Esophagus muscularis mucosa (tissue), 4 donors: Measurements from ENCODE around the gene DUSP18. TPM values are rescaled to one million over a fixed set of nuclear protein-coding genes. Genes with fewer than 3 reads are reported as not detected.

Experiments used
- DNase-seq: peaks from one replicate; pipeline ENCODE4 v3.0.0-alpha.2; 2017; ENCODE audit errors: extremely low spot score
- H3K27ac ChIP-seq, 4 donors: fragments of 200-600 bp; sonication (generic); replicated peaks in 1 of 4; 1 replicate in 3 of 4; 2 replicates in 1 of 4; pipeline ENCODE4 v1.5.1; 2016 to 2019; ENCODE audit warnings: mild to moderate bottlenecking in 1 of 4
- H3K27me3 ChIP-seq, 4 donors: fragments of 200-600 bp; sonication (generic); one replicate each; pipeline versions ENCODE4 v1.5.1 to v1.6.0; 2016 to 2019
- H3K36me3 ChIP-seq, 4 donors: fragments of 200-600 bp; sonication (generic); one replicate each; pipeline ENCODE4 v1.5.1; 2016 to 2019
- H3K4me1 ChIP-seq, 4 donors: fragments of 200-600 bp; sonication (generic); one replicate each; pipeline ENCODE4 v1.5.1; 2016 to 2019
- H3K4me3 ChIP-seq, 4 donors: fragments of 200-600 bp; sonication (generic); 1 replicate in 2 of 4; 2 replicates in 2 of 4; pipeline ENCODE4 v1.5.1; 2016 to 2019; ENCODE audit warnings: mild to moderate bottlenecking in 4 of 4, moderate library complexity in 1 of 4
- H3K9me3 ChIP-seq, 4 donors: fragments of 200-600 bp; sonication (generic); 1 replicate in 3 of 4; 2 replicates in 1 of 4; pipeline ENCODE4 v1.5.1; 2016 to 2019
- CTCF ChIP-seq, 3 experiments: fragments of 200-600 bp in 2 of 3; fragments of 450-650 bp in 1 of 3; sonication (generic) in 2 of 3; IDR thresholded peaks; one replicate each; pipeline ENCODE4 v1.5.1; 2017 to 2019; ENCODE audit warnings: antibody characterized with exemption in 3 of 3, mild to moderate bottlenecking in 2 of 3, moderate library complexity in 1 of 3
- EP300 ChIP-seq: sonication (generic); formaldehyde crosslinking; IDR thresholded peaks from one replicate; pipeline ENCODE4 v1.6.1; 2017; ENCODE audit warnings: antibody characterized with exemption
- POLR2A ChIP-seq: fragments of 450-650 bp; IDR thresholded peaks from one replicate; pipeline ENCODE4 v1.6.1; 2017; ENCODE audit warnings: antibody characterized with exemption, moderate library complexity, mild to moderate bottlenecking, low read depth
- POLR2AphosphoS5 ChIP-seq, 2 donors: sonication (generic); formaldehyde crosslinking; IDR thresholded peaks; one replicate each; pipeline ENCODE4 v1.6.1; 2017; ENCODE audit warnings: antibody characterized with exemption in 2 of 2
- WGBS: methylation state at CpG from one replicate; pipeline ENCODE4 v1.1.5; 2018; 5-methylcytosine and 5-hydroxymethylcytosine counted together
- intact Hi-C: fragments of 100-400 bp; cut with DNase I; formaldehyde crosslinking; loops from one replicate; pipeline ENCODE4 v1.15.1; 2023
- total RNA-seq, 4 donors: library from RNA; depleted of rRNA; stranded (reverse); fragments of >200 nt; gene quantifications; one replicate each; pipeline versions ENCODE4 v1.1.0 to v1.2.1, GENCODE V29; 2016

Gene DUSP18
- total RNA-seq, 4 donors from 2014 or later = 6.5 to 11.5 (median 9.8) TPM

GRCh38 chr22:30655532-30655931 lies 12.1 kb downstream of the DUSP18 start:
- TF ChIP-seq POLR2AphosphoS5 (IDR thresholded peaks at IDR 0.05) (no peak), POLR2A (no peak), CTCF (IDR thresholded peaks at IDR 0.05) (no peak), EP300 (no peak)
- no peaks in the 10 kb centered on the region for H3K27me3 ChIP-seq
- no peak for DNase-seq
- 77% methylated on average over 3 of the region's 3 CpGs for WGBS
- H3K9me3 ChIP-seq = no peaks in the 10 kb centered on the region
- H3K4me1 ChIP-seq = peaks cover 0 to 5% (median 3%) of the 10 kb centered on the region in 4 donors
- H3K4me3 ChIP-seq = no peak overlapping the region
- intact Hi-C loops = no loop called here
- peaks cover 0 to 9% (median 2%) of the 10 kb centered on the region in 4 donors for H3K36me3 ChIP-seq
- no peak overlapping the region for H3K27ac ChIP-seq

GRCh38 chr22:30654361-30654760 lies 13.3 kb downstream of the DUSP18 start:
- Histone ChIP-seq H3K9me3 (no peaks in the 10 kb centered on the region), H3K4me1 (peaks cover 6 to 15% (median 12%) of the 10 kb centered on the region in 4 donors), H3K36me3 (peaks cover 0 to 5% (median 2%) of the 10 kb centered on the region in 4 donors), H3K4me3 (no peak overlapping the region), H3K27ac (no peak overlapping the region), H3K27me3 (no peaks in the 10 kb centered on the region)
- intact Hi-C loops = no loop called here
- 95% methylated on average over 14 of the region's 14 CpGs for WGBS
- no peak for DNase-seq
- no peak for TF ChIP-seq POLR2AphosphoS5 (IDR thresholded peaks at IDR 0.05)

- DNase-seq = no peak
- Histone ChIP-seq H3K27me3 (no peaks in the 10 kb centered on the region), H3K36me3 (peaks cover 0 to 6% (median 3%) of the 10 kb centered on the region in 4 donors), H3K27ac (no peak overlapping the region), H3K4me3 (no peak overlapping the region), H3K4me1 (peaks cover 6 to 21% (median 14%) of the 10 kb centered on the region in 4 donors), H3K9me3 (no peaks in the 10 kb centered on the region)
- no peak for TF ChIP-seq CTCF (IDR thresholded peaks at IDR 0.05)
- no peak for TF ChIP-seq EP300
- TF ChIP-seq POLR2AphosphoS5 (IDR thresholded peaks at IDR 0.05) = no peak
- no peak for TF ChIP-seq POLR2A
- 83% methylated on average over 2 of the region's 2 CpGs for WGBS
- intact Hi-C loops = no loop called here
Measured at GRCh38 chr22:30652852-30653251, 14.8 kb downstream of the DUSP18 start.

GRCh38 chr22:30650508-30651116 lies 17.1 kb downstream of the DUSP18 start:
- H3K4me3 ChIP-seq = no peak overlapping the region
- no peaks in the 10 kb centered on the region for H3K9me3 ChIP-seq
- DNase-seq = no peak
- no peaks in the 10 kb centered on the region for H3K27me3 ChIP-seq
- intact Hi-C loops = no loop called here
- H3K36me3 ChIP-seq = peaks cover 4 to 21% (median 14%) of the 10 kb centered on the region in 4 donors
- 73% methylated on average over 5 of the region's 5 CpGs for WGBS
- TF ChIP-seq POLR2AphosphoS5 (IDR thresholded peaks at IDR 0.05) = no peak
- TF ChIP-seq CTCF (IDR thresholded peaks at IDR 0.05) = no peak
- no peak for TF ChIP-seq POLR2A
- TF ChIP-seq EP300 = no peak
- H3K27ac ChIP-seq = peak overlapping the region in 1 of 4 donors; percentile 27
- H3K4me1 ChIP-seq = peaks cover 6 to 21% (median 14%) of the 10 kb centered on the region in 4 donors

GRCh38 chr22:30649430-30650007 lies 18.2 kb downstream of the DUSP18 start:
- 69% methylated on average over 4 of the region's 7 CpGs for WGBS
- peaks cover 6 to 23% (median 14%) of the 10 kb centered on the region in 4 donors for H3K4me1 ChIP-seq
- H3K9me3 ChIP-seq = no peaks in the 10 kb centered on the region
- TF ChIP-seq POLR2A (no peak), CTCF (IDR thresholded peaks at IDR 0.05) (no peak), EP300 (no peak), POLR2AphosphoS5 (IDR thresholded peaks at IDR 0.05) (peak in 1 of 2 donors; percentile 53)
- intact Hi-C loops = no loop called here
- H3K36me3 ChIP-seq = peaks cover 4 to 21% (median 14%) of the 10 kb centered on the region in 4 donors
- no peaks in the 10 kb centered on the region for H3K27me3 ChIP-seq
- no peak overlapping the region for H3K4me3 ChIP-seq
- DNase-seq = no peak
- H3K27ac ChIP-seq = no peak overlapping the region
